Panc1 (cell line): ENCODE results near the gene EIF1.
"Not testable (repeated sequence)": the region's sequence is repeated elsewhere in the genome, so short reads cannot be mapped to it uniquely, and the experiment has no call there.

Experiments
- POLR2AphosphoS5 ChIP-seq: IDR thresholded peaks from 2 replicates; pipeline ENCODE4 v1.6.1; 2012; ENCODE audit warnings: mild to moderate bottlenecking, low read depth, low read length, moderate library complexity
- TCF7L2 ChIP-seq: IDR thresholded peaks from 2 replicates; pipeline ENCODE4 v1.6.1; 2011; ENCODE audit warnings: mild to moderate bottlenecking, low read depth, low read length, inconsistent platforms
- TF ChIP-seq, protein P1 (sequence below): fragments of 450-650 bp; IDR thresholded peaks from 2 replicates; pipeline ENCODE4 v1.5.1; 2017; ENCODE audit warnings: mild to moderate bottlenecking
- TF ChIP-seq, protein P2 (sequence below), 2 experiments: IDR thresholded peaks; 2 replicates each; pipeline ENCODE4 v1.6.1; 2011 to 2012; ENCODE audit warnings: low read depth in 2 of 2, control low read depth in 1 of 2, low read length in 1 of 2, mild to moderate bottlenecking in 1 of 2, moderate library complexity in 1 of 2; ENCODE audit not compliant: insufficient read depth in 1 of 2

DNA sequence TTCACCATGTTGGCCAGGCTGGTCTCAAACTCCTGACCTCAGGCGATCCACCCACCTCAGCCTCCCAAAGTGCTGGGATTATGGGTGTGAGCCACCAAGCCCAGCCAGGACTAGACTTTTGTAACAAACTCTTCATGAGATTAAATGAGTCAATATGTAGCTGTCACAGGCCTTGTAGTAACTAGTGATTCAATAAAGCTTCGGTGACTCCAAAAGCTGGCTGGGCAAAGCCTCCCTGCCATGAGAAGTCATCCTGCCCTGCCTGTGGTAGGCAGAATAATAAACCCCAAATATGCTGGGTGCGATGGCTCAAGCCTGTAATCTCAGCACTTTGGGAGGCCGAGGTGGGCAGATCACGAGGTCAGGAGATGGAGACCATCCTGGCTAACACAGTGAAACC lies 48.1 kb upstream of the EIF1 start:
- not testable (repeated sequence) for TF ChIP-seq POLR2AphosphoS5, TCF7L2
- TF ChIP-seq, protein P1, sequence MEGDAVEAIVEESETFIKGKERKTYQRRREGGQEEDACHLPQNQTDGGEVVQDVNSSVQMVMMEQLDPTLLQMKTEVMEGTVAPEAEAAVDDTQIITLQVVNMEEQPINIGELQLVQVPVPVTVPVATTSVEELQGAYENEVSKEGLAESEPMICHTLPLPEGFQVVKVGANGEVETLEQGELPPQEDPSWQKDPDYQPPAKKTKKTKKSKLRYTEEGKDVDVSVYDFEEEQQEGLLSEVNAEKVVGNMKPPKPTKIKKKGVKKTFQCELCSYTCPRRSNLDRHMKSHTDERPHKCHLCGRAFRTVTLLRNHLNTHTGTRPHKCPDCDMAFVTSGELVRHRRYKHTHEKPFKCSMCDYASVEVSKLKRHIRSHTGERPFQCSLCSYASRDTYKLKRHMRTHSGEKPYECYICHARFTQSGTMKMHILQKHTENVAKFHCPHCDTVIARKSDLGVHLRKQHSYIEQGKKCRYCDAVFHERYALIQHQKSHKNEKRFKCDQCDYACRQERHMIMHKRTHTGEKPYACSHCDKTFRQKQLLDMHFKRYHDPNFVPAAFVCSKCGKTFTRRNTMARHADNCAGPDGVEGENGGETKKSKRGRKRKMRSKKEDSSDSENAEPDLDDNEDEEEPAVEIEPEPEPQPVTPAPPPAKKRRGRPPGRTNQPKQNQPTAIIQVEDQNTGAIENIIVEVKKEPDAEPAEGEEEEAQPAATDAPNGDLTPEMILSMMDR, result not testable (repeated sequence)
- TF ChIP-seq, protein P2, sequence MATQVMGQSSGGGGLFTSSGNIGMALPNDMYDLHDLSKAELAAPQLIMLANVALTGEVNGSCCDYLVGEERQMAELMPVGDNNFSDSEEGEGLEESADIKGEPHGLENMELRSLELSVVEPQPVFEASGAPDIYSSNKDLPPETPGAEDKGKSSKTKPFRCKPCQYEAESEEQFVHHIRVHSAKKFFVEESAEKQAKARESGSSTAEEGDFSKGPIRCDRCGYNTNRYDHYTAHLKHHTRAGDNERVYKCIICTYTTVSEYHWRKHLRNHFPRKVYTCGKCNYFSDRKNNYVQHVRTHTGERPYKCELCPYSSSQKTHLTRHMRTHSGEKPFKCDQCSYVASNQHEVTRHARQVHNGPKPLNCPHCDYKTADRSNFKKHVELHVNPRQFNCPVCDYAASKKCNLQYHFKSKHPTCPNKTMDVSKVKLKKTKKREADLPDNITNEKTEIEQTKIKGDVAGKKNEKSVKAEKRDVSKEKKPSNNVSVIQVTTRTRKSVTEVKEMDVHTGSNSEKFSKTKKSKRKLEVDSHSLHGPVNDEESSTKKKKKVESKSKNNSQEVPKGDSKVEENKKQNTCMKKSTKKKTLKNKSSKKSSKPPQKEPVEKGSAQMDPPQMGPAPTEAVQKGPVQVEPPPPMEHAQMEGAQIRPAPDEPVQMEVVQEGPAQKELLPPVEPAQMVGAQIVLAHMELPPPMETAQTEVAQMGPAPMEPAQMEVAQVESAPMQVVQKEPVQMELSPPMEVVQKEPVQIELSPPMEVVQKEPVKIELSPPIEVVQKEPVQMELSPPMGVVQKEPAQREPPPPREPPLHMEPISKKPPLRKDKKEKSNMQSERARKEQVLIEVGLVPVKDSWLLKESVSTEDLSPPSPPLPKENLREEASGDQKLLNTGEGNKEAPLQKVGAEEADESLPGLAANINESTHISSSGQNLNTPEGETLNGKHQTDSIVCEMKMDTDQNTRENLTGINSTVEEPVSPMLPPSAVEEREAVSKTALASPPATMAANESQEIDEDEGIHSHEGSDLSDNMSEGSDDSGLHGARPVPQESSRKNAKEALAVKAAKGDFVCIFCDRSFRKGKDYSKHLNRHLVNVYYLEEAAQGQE (IDR thresholded peaks at IDR 0.05; ENCODE audit: insufficient read depth in 1 of 2, low read depth in 2 of 2, low read length in 1 of 2), result not testable (repeated sequence)
